Right cardiac atrium (tissue), 5 donors: Measurements from ENCODE around the gene BIN2. TPM values are rescaled to one million over a fixed set of nuclear protein-coding genes. Genes with fewer than 3 reads are reported as not detected.
"Not testable (repeated sequence)": the region's sequence is repeated elsewhere in the genome, so short reads cannot be mapped to it uniquely, and the experiment has no call there.

ENCODE experiments used
- ATAC-seq, 2 donors: fragments of 200-7000 bp; cut with Tn5 transposase; one replicate each; pipeline versions ENCODE4 v1.8.0 to v1.9.1; 2020; ENCODE audit warnings: moderate library complexity in 2 of 2, mild to moderate bottlenecking in 1 of 2
- DNase-seq, 3 donors: peaks; one replicate each; pipeline ENCODE4 v3.0.0-alpha.2; 2020
- H3K27ac ChIP-seq: one replicate; pipeline ENCODE4 v1.5.1; 2013; ENCODE audit warnings: mild to moderate bottlenecking, low read length, control low read depth, moderate library complexity
- H3K27me3 ChIP-seq: one replicate; pipeline ENCODE4 v1.6.1; 2013; ENCODE audit not compliant: control insufficient read depth, insufficient read depth
- H3K4me1 ChIP-seq: one replicate; pipeline ENCODE4 v1.6.1; 2013; ENCODE audit warnings: low read length; ENCODE audit not compliant: control insufficient read depth, insufficient read depth
- H3K4me3 ChIP-seq: one replicate; pipeline ENCODE4 v1.5.1; 2013; ENCODE audit warnings: low read length, control low read depth
- H3K9me3 ChIP-seq: one replicate; pipeline ENCODE4 v1.6.1; 2013; ENCODE audit warnings: low read length; ENCODE audit not compliant: control insufficient read depth
- WGBS: extraction: QIAGEN DNeasy Blood & Tissue Kit; methylation state at CpG from one replicate; pipeline ENCODE4 v1.1.7; 2013; 5-methylcytosine and 5-hydroxymethylcytosine counted together
- intact Hi-C, 4 donors: fragments of 100-400 bp; cut with DNase I; formaldehyde crosslinking; loops; one replicate each; pipeline versions ENCODE4 v1.11.0 to v1.14.0; 2022 to 2023
- polyA plus RNA-seq: library from polyadenylated mRNA; stranded (reverse); fragments of 200-250 nt; gene quantifications from one replicate; pipeline ENCODE4 v1.2.3, GENCODE V29; 2013
- total RNA-seq, 4 donors: library from RNA; stranded (reverse); fragmentation: NEBNext Ultra II Directional; extraction: Animal tissue kit (Norgen Biotek cat#: 25700); gene quantifications; one replicate each; pipeline ENCODE4 v1.2.1, GENCODE V29; 2021
- donor health status: healthy with polysubstance abuse.
- donor health status: DM: no; HTN: yes; CAD: no.
- donor health status: DM: no; HTN: no; CAD: no.
- donor health status: DM: no; HTN: yes; CAD: no; lungs with severe emphysema.
- donor health status: DM: yes; HTN: yes; CAD: no.

The BIN2 gene
- total and polyA plus RNA-seq, 5 donors, result 1.8 to 4.5 (median 3.0) TPM

GRCh38 chr12:51326698-51327439, 2.9 kb upstream of the BIN2 start:
- Histone ChIP-seq H3K4me1 (no peaks in the 10 kb centered on the region), H3K27me3 (no peaks in the 10 kb centered on the region), H3K27ac (no peak overlapping the region), H3K4me3 (no peak overlapping the region), H3K9me3 (no peaks in the 10 kb centered on the region)
- intact Hi-C loops, result no loop called here
- WGBS, result 58% methylated on average over 7 of the region's 7 CpGs
- DNase-seq (peak in 2 of 3 donors; percentile 28 to 61), ATAC-seq (peak; percentile 74 to 88)

GRCh38 chr12:51324953-51325352, 979 bp upstream of the BIN2 start:
- Histone ChIP-seq H3K27ac (no peak overlapping the region), H3K4me1 (no peaks in the 10 kb centered on the region), H3K4me3 (no peak overlapping the region), H3K9me3 (no peaks in the 10 kb centered on the region), H3K27me3 (no peaks in the 10 kb centered on the region)
- intact Hi-C loops, result no loop called here
- DNase-seq (no peak), ATAC-seq (no peak)
- WGBS, result 91% methylated on average over 4 of the region's 4 CpGs

GRCh38 chr12:51323317-51323960, 535 bp downstream of the BIN2 start:
- H3K27me3 ChIP-seq, result no peaks in the 10 kb centered on the region
- no peaks in the 10 kb centered on the region for H3K4me1 ChIP-seq
- ATAC-seq (no peak), DNase-seq (no peak)
- H3K9me3 ChIP-seq, result no peaks in the 10 kb centered on the region
- intact Hi-C loops, result no loop called here
- 86% methylated on average over 15 of the region's 15 CpGs for WGBS
- H3K27ac ChIP-seq, result no peak overlapping the region
- peak overlapping the region; percentile 2 for H3K4me3 ChIP-seq

GRCh38 chr12:51322452-51322851, 1.5 kb downstream of the BIN2 start:
- 80% methylated on average over 5 of the region's 5 CpGs for WGBS
- no peak for ATAC-seq
- Histone ChIP-seq H3K27me3 (no peaks in the 10 kb centered on the region), H3K4me1 (no peaks in the 10 kb centered on the region), H3K4me3 (no peak overlapping the region), H3K27ac (no peak overlapping the region), H3K9me3 (no peaks in the 10 kb centered on the region)
- intact Hi-C loops, result no loop called here
- DNase-seq, result no peak

- DNase-seq (no peak), ATAC-seq (no peak)
- intact Hi-C loops, result no loop called here
- WGBS, result 85% methylated on average over 3 of the region's 3 CpGs
- no peaks in the 10 kb centered on the region for H3K27me3 ChIP-seq
- no peak overlapping the region for H3K27ac ChIP-seq
- no peaks in the 10 kb centered on the region for H3K4me1 ChIP-seq
- no peaks in the 10 kb centered on the region for H3K9me3 ChIP-seq
- H3K4me3 ChIP-seq, result no peak overlapping the region
These were observed 2.1 kb downstream of the BIN2 start for GRCh38 chr12:51321882-51322281.

- 18% methylated on average over 3 of the region's 3 CpGs for WGBS
- no peak for DNase-seq
- ATAC-seq, result no peak
- Histone ChIP-seq H3K27ac (no peak overlapping the region), H3K27me3 (no peaks in the 10 kb centered on the region), H3K9me3 (no peaks in the 10 kb centered on the region), H3K4me3 (no peak overlapping the region), H3K4me1 (no peaks in the 10 kb centered on the region)
- intact Hi-C loops, result no loop called here
These were observed 3.2 kb downstream of the BIN2 start for GRCh38 chr12:51320695-51321320.

- intact Hi-C loops, result no loop called here
- DNase-seq (no peak), ATAC-seq (no peak)
- Histone ChIP-seq H3K27ac (no peak overlapping the region), H3K4me1 (no peaks in the 10 kb centered on the region), H3K9me3 (no peaks in the 10 kb centered on the region), H3K4me3 (no peak overlapping the region), H3K27me3 (no peaks in the 10 kb centered on the region)
- 75% methylated on average over 4 of the region's 4 CpGs for WGBS
These were observed 3.7 kb downstream of the BIN2 start for GRCh38 chr12:51320311-51320694.

GRCh38 chr12:51318846-51319599, 5.0 kb downstream of the BIN2 start:
- no peaks in the 10 kb centered on the region for H3K9me3 ChIP-seq
- no peaks in the 10 kb centered on the region for H3K4me1 ChIP-seq
- H3K27ac ChIP-seq, result no peak overlapping the region
- intact Hi-C loops, result no loop called here
- DNase-seq (no peak), ATAC-seq (peak; percentile 41 to 67)
- H3K4me3 ChIP-seq, result no peak overlapping the region
- WGBS, result 59% methylated on average over 3 of the region's 3 CpGs
- no peaks in the 10 kb centered on the region for H3K27me3 ChIP-seq

GRCh38 chr12:51318057-51318806, 5.7 kb downstream of the BIN2 start:
- ATAC-seq, intact Hi-C loops, DNase-seq, H3K4me1 ChIP-seq, H3K27me3 ChIP-seq, H3K27ac ChIP-seq, H3K9me3 ChIP-seq, H3K4me3 ChIP-seq: not testable (repeated sequence)
- 87% methylated on average over 8 of the region's 8 CpGs for WGBS

GRCh38 chr12:51311389-51311788, 12.6 kb downstream of the BIN2 start:
- ATAC-seq, result no peak
- 100% methylated on average over 1 of the region's 1 CpG for WGBS
- H3K27me3 ChIP-seq, result no peaks in the 10 kb centered on the region
- DNase-seq, result no peak
- intact Hi-C loops, result no loop called here
- no peak overlapping the region for H3K27ac ChIP-seq
- H3K9me3 ChIP-seq, result no peaks in the 10 kb centered on the region
- no peak overlapping the region for H3K4me3 ChIP-seq
- no peaks in the 10 kb centered on the region for H3K4me1 ChIP-seq
